Astrocyte (in vitro differentiated cells and primary cell): ENCODE data around the gene APBA2.

Source experiments
- CTCF ChIP-seq: IDR thresholded peaks from 2 replicates; pipeline ENCODE4 v1.5.1; 2011; ENCODE audit warnings: low read depth, mild to moderate bottlenecking, inconsistent platforms, low read length, moderate library complexity; ENCODE audit not compliant: insufficient read depth
- EZH2 ChIP-seq: IDR thresholded peaks from 2 replicates; pipeline ENCODE4 v1.6.1; 2012; ENCODE audit warnings: mild to moderate bottlenecking, low read length, inconsistent platforms; ENCODE audit not compliant: insufficient read depth

GRCh38 chr15:28873006-28873405, 12.8 kb upstream of the APBA2 start:
- no peak for TF ChIP-seq CTCF
- no peak for TF ChIP-seq EZH2
